Measurements from ENCODE around the gene ACTR3. TPM values are rescaled to one million over a fixed set of nuclear protein-coding genes. Genes with fewer than 3 reads are reported as not detected.
A peak's percentile ranks its signal among the peaks of the same experiment; 100 is the strongest.

The ACTR3 gene
- total and polyA plus RNA-seq, 10 of the 15 experiments (the other 5 are each of a cell fraction or from before 2014, with no cell fraction given) = 79.1 to 616 (median 471) TPM

GRCh38 chr2:113889471-113890252, at the start of gene ACTR3 (continued):
- no peak for TF ChIP-seq ZBTB33 (IDR thresholded peaks at IDR 0.05)
- TF ChIP-seq ZSCAN29 (IDR thresholded peaks at IDR 0.05) = peak; percentile 83
- peak; percentile 84; the same call in 1 of the 2 replicates for TF ChIP-seq POLR2AphosphoS2 (IDR thresholded peaks at IDR 0.05; ENCODE audit: low read depth, low read length)
- TF ChIP-seq, protein P1, sequence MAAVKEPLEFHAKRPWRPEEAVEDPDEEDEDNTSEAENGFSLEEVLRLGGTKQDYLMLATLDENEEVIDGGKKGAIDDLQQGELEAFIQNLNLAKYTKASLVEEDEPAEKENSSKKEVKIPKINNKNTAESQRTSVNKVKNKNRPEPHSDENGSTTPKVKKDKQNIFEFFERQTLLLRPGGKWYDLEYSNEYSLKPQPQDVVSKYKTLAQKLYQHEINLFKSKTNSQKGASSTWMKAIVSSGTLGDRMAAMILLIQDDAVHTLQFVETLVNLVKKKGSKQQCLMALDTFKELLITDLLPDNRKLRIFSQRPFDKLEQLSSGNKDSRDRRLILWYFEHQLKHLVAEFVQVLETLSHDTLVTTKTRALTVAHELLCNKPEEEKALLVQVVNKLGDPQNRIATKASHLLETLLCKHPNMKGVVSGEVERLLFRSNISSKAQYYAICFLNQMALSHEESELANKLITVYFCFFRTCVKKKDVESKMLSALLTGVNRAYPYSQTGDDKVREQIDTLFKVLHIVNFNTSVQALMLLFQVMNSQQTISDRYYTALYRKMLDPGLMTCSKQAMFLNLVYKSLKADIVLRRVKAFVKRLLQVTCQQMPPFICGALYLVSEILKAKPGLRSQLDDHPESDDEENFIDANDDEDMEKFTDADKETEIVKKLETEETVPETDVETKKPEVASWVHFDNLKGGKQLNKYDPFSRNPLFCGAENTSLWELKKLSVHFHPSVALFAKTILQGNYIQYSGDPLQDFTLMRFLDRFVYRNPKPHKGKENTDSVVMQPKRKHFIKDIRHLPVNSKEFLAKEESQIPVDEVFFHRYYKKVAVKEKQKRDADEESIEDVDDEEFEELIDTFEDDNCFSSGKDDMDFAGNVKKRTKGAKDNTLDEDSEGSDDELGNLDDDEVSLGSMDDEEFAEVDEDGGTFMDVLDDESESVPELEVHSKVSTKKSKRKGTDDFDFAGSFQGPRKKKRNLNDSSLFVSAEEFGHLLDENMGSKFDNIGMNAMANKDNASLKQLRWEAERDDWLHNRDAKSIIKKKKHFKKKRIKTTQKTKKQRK (IDR thresholded peaks at IDR 0.05; ENCODE audit: low read depth, low read length) = no peak
- peak; percentile 24; the same call in 1 of the 2 replicates for TF ChIP-seq SMARCA5 (IDR thresholded peaks at IDR 0.05)

DNA sequence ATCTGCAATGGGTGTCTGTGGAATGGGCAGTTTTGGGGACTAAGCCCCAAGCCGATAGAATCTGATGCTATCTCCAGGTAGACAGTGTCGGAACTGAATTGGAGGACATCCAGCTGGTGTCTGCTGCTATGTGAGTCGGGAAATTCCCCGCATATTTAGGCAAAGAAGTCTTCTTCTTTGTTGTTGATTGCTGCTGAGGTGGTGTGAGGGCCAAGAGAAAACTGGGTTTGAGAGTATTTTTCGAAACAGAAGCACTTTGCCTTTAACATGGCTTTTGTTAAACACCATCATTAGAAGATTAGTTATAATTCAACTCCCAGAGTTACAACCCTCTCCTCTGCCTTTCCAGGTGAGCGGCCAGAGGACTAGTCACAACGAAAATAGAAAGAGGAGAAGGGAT, 49.4 kb upstream of the ACTR3 start:
- SMC1A ChIA-PET (ENCODE audit: uncharacterized antibody, unreplicated experiment) = no interaction called here
- H3K4me1 ChIP-seq (ENCODE audit: control insufficient read depth, insufficient read depth, low read length) = no peaks in the 10 kb centered on the region
- FAIRE-seq = no peak
- CTCF ChIA-PET = interaction anchor here (1.2 kb wide), 1 partner anchor 39 kb away, joined by 3 read pairs; no protein-coding TSS in a partner anchor
- H3K79me2 ChIP-seq (ENCODE audit: control insufficient read depth, insufficient read depth, low read length) = no peaks in the 10 kb centered on the region
- H3K9me3 ChIP-seq (replicated peaks; ENCODE audit: control insufficient read depth, insufficient read depth, low read length) = no peaks in the 10 kb centered on the region
- no peak overlapping the region for H3K4me2 ChIP-seq (ENCODE audit: control insufficient read depth, insufficient read depth)
- DNase-seq (ENCODE audit: low read depth, low spot score) = no peak
- no TSS peak for BruUV-seq (replicated peaks)
- in situ Hi-C loops (cut with MboI) (no loop called here), intact Hi-C loops (cut with micrococcal nuclease; ENCODE audit: unreplicated experiment) (no loop called here)
- H3K27ac ChIP-seq (ENCODE audit: control insufficient read depth, insufficient read depth) = no peak overlapping the region
- WGBS (ENCODE audit: insufficient coverage, insufficient replicate concordance, low lambda C conversion rate, missing lambda C conversion rate) = 69% methylated on average over 7 of the region's 7 CpGs
- no peaks in the 10 kb centered on the region for H4K20me1 ChIP-seq (ENCODE audit: control insufficient read depth, insufficient read depth)
- POLR2A ChIA-PET = no interaction called here
- RAD21 ChIA-PET (ENCODE audit: unreplicated experiment) = no interaction called here
- H3K9ac ChIP-seq (ENCODE audit: control insufficient read depth, insufficient read depth, low read length) = no peak overlapping the region
- no peak overlapping the region for H3K4me3 ChIP-seq
- H2AFZ ChIP-seq (ENCODE audit: control insufficient read depth, low read depth, low read length) = no peak overlapping the region
- no peak for ATAC-seq
- no peaks in the 10 kb centered on the region for H3K27me3 ChIP-seq (replicated peaks in 1 of 2; ENCODE audit: control insufficient read depth in 2 of 2, insufficient read depth in 2 of 2, low read length in 1 of 2)
- H3K36me3 ChIP-seq (ENCODE audit: control insufficient read depth in 2 of 2, insufficient read depth in 2 of 2, low read length in 1 of 2) = no peaks in the 10 kb centered on the region
- no peak for TF ChIP-seq SIX5 (IDR thresholded peaks at IDR 0.05; ENCODE audit: low read depth, low read length, severe bottlenecking)
- TF ChIP-seq TCF7 (IDR thresholded peaks at IDR 0.05; ENCODE audit: borderline replicate concordance) = no peak
- TF ChIP-seq RBBP5 (conservative IDR thresholded peaks at IDR 0.05) = no peak
- TF ChIP-seq CBX3 (IDR thresholded peaks at IDR 0.05; ENCODE audit: borderline replicate concordance, low read depth) = no peak
- no peak for TF ChIP-seq TBL1XR1 (IDR thresholded peaks at IDR 0.05; ENCODE audit: low read depth, low read length)
- TF ChIP-seq CBX5 (IDR thresholded peaks at IDR 0.05; ENCODE audit: low read depth) = no peak
- no peak for TF ChIP-seq JUND (IDR thresholded peaks at IDR 0.05; ENCODE audit: low read depth, low read length)
- TF ChIP-seq, protein P2, sequence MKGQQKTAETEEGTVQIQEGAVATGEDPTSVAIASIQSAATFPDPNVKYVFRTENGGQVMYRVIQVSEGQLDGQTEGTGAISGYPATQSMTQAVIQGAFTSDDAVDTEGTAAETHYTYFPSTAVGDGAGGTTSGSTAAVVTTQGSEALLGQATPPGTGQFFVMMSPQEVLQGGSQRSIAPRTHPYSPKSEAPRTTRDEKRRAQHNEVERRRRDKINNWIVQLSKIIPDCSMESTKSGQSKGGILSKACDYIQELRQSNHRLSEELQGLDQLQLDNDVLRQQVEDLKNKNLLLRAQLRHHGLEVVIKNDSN (IDR thresholded peaks at IDR 0.05; ENCODE audit: borderline replicate concordance, extremely low read length, insufficient read depth, low read depth, low read length) = no peak
- TF ChIP-seq IKZF2 (IDR thresholded peaks at IDR 0.05) = no peak
- no peak for TF ChIP-seq IRF5 (IDR thresholded peaks at IDR 0.05; ENCODE audit: borderline replicate concordance)
